H1 (cell line): ENCODE results near the gene CACNA2D3. TPM values are rescaled to one million over a fixed set of nuclear protein-coding genes. Genes with fewer than 3 reads are reported as not detected.

Source experiments
- CTCF ChIA-PET: fragments of 300-600 bp; sonication (Branson Sonifier 250); formaldehyde crosslinking; loops from one replicate; lab custom pipeline; 2021; ENCODE audit not compliant: partially characterized antibody; lab: Charles Lee
- POLR2A ChIA-PET: fragments of 300-600 bp; sonication (Branson Sonifier 250); formaldehyde crosslinking; loops from one replicate; lab custom pipeline; 2021; ENCODE audit warnings: inconsistent platforms; ENCODE audit not compliant: partially characterized antibody; lab: Charles Lee
- DNase-seq, 2 experiments: peaks; one replicate each; pipeline versions ENCODE4 v3.0.0 to v3.0.0-alpha.2; 2010 to 2022; ENCODE audit warnings: low spot score in 2 of 2, low read depth in 1 of 2, mixed read lengths in 1 of 2
- FAIRE-seq: peaks from 2 replicates; lab custom pipeline; 2011; peaks lifted over from hg19 to GRCh38; lab: Jason Lieb, UNC
- H2AFZ ChIP-seq: 2 replicates; pipeline ENCODE4 v1.8.1; 2012; ENCODE audit warnings: low read length, inconsistent platforms
- H2AK5ac ChIP-seq: 2 replicates; pipeline ENCODE4 v1.6.1; 2013; ENCODE audit warnings: low read depth, low read length
- H2BK120ac ChIP-seq: replicated peaks from 2 replicates; pipeline ENCODE3; 2013; ENCODE audit warnings: low read depth, low read length, inconsistent platforms
- H2BK12ac ChIP-seq: 2 replicates; pipeline ENCODE4 v1.6.1; 2013; ENCODE audit warnings: low read depth, low read length
- H2BK15ac ChIP-seq: 2 replicates; pipeline ENCODE4 v1.6.1; 2013; ENCODE audit warnings: low read length
- H2BK20ac ChIP-seq: 2 replicates; pipeline ENCODE4 v1.6.1; 2013; ENCODE audit warnings: low read length
- H2BK5ac ChIP-seq: 2 replicates; pipeline ENCODE4 v1.6.1; 2013; ENCODE audit warnings: low read depth, low read length
- H3K14ac ChIP-seq: 2 replicates; pipeline ENCODE4 v1.6.1; 2013; ENCODE audit warnings: inconsistent platforms; ENCODE audit not compliant: insufficient read length
- H3K18ac ChIP-seq: 2 replicates; pipeline ENCODE4 v1.6.1; 2013; ENCODE audit warnings: low read length; ENCODE audit errors: extremely low read depth
- H3K23ac ChIP-seq: 2 replicates; pipeline ENCODE4 v1.6.1; 2013; ENCODE audit warnings: inconsistent platforms; ENCODE audit not compliant: insufficient read length
- H3K23me2 ChIP-seq: 2 replicates; pipeline ENCODE4 v1.6.1; 2013; ENCODE audit warnings: low read depth, low read length
- H3K27ac ChIP-seq: 2 replicates; pipeline ENCODE4 v1.6.1; 2011; ENCODE audit warnings: low read depth, low read length, inconsistent platforms
- H3K27me3 ChIP-seq, 4 experiments: replicated peaks in 1 of 4; 1 replicate in 1 of 4; 2 replicates in 3 of 4; pipeline versions ENCODE4 v1.6.1 to v1.8.1; 2011 to 2013; ENCODE audit warnings: low read length in 3 of 4, mild to moderate bottlenecking in 3 of 4, inconsistent platforms in 2 of 4, mixed read lengths in 2 of 4, moderate library complexity in 1 of 4; ENCODE audit not compliant: control insufficient read depth in 3 of 4, insufficient read depth in 3 of 4; ENCODE audit errors: extremely low read depth in 1 of 4
- H3K36me3 ChIP-seq, 4 experiments: 2 replicates each; pipeline versions ENCODE4 v1.6.1 to v1.8.1; 2011 to 2013; ENCODE audit warnings: mild to moderate bottlenecking in 4 of 4, low read length in 3 of 4, moderate library complexity in 2 of 4, control low read depth in 1 of 4, inconsistent platforms in 1 of 4; ENCODE audit not compliant: insufficient read depth in 4 of 4, control insufficient read depth in 2 of 4
- H3K4ac ChIP-seq: replicated peaks from 2 replicates; pipeline ENCODE3; 2013; ENCODE audit warnings: low read length, low read depth, mixed read lengths, inconsistent platforms; ENCODE audit not compliant: insufficient read length
- H3K4me1 ChIP-seq, 4 experiments: replicated peaks in 1 of 4; 1 replicate in 1 of 4; 2 replicates in 3 of 4; pipeline versions ENCODE4 v1.6.1 to v1.8.1; 2011 to 2013; ENCODE audit warnings: low read length in 3 of 4, inconsistent platforms in 2 of 4, mixed read lengths in 1 of 4; ENCODE audit not compliant: insufficient read depth in 4 of 4, control insufficient read depth in 3 of 4
- H3K4me2 ChIP-seq, 2 experiments: 2 replicates each; pipeline versions ENCODE4 v1.6.1 to v1.8.1; 2011 to 2013; ENCODE audit warnings: low read depth in 2 of 2, low read length in 2 of 2, control low read depth in 1 of 2, inconsistent platforms in 1 of 2, mild to moderate bottlenecking in 1 of 2; ENCODE audit not compliant: insufficient read depth in 1 of 2
- H3K4me3 ChIP-seq, 4 experiments: fragments of 200-600, 300-600 bp in 1 of 4; sonication (generic), shearing (Covaris generic), sonication (Bioruptor Twin) in 1 of 4; 2 replicates each; pipeline versions ENCODE4 v1.5.1 to v1.8.1; 2011 to 2016; ENCODE audit warnings: low read length in 4 of 4, low read depth in 3 of 4, control low read depth in 2 of 4, inconsistent platforms in 2 of 4, mild to moderate bottlenecking in 2 of 4, mixed read lengths in 1 of 4, moderate library complexity in 1 of 4; ENCODE audit not compliant: insufficient read depth in 2 of 4; ENCODE audit errors: extremely low read depth in 1 of 4
- H3K56ac ChIP-seq: replicated peaks from 2 replicates; pipeline ENCODE3; 2013; ENCODE audit warnings: low read depth, mild to moderate bottlenecking, mixed read lengths, low read length, inconsistent platforms; ENCODE audit not compliant: insufficient read length
- H3K79me1 ChIP-seq: 2 replicates; pipeline ENCODE4 v1.6.1; 2013; ENCODE audit warnings: low read depth, low read length, control low read depth
- H3K79me2 ChIP-seq, 2 experiments: 2 replicates each; pipeline versions ENCODE4 v1.6.1 to v1.8.1; 2012 to 2013; ENCODE audit warnings: low read length in 2 of 2, mild to moderate bottlenecking in 2 of 2, inconsistent platforms in 1 of 2; ENCODE audit not compliant: insufficient read depth in 2 of 2, control insufficient read depth in 1 of 2
- H3K9ac ChIP-seq, 4 experiments: replicated peaks in 1 of 4; 1 replicate in 1 of 4; 2 replicates in 3 of 4; pipeline versions ENCODE4 v1.6.1 to v1.8.1; 2011 to 2013; ENCODE audit warnings: low read depth in 3 of 4, low read length in 3 of 4, control low read depth in 2 of 4, mild to moderate bottlenecking in 2 of 4, moderate library complexity in 2 of 4, inconsistent platforms in 1 of 4; ENCODE audit errors: extremely low read depth in 1 of 4
- H3K9me3 ChIP-seq, 2 experiments: 2 replicates each; pipeline versions ENCODE4 v1.6.1 to v1.8.1; 2012 to 2013; ENCODE audit warnings: mild to moderate bottlenecking in 2 of 2, moderate library complexity in 2 of 2, control low read depth in 1 of 2, inconsistent platforms in 1 of 2, low read depth in 1 of 2, low read length in 1 of 2, mixed read lengths in 1 of 2; ENCODE audit not compliant: insufficient read depth in 2 of 2
- H4K20me1 ChIP-seq, 2 experiments: replicated peaks in 1 of 2; 2 replicates each; pipeline versions ENCODE3 to v1.8.1; 2011 to 2013; ENCODE audit warnings: inconsistent platforms in 2 of 2, low read length in 2 of 2, mild to moderate bottlenecking in 1 of 2; ENCODE audit not compliant: insufficient read depth in 2 of 2, control insufficient read depth in 1 of 2
- H4K5ac ChIP-seq: 2 replicates; pipeline ENCODE4 v1.6.1; 2013; ENCODE audit warnings: low read length, low read depth, mixed read lengths, inconsistent platforms; ENCODE audit not compliant: insufficient read length
- H4K8ac ChIP-seq: 2 replicates; pipeline ENCODE4 v1.8.0; 2013; ENCODE audit warnings: mild to moderate bottlenecking, moderate library complexity, low read length, inconsistent platforms; ENCODE audit not compliant: insufficient read depth; ENCODE audit errors: extremely low read depth
- H4K91ac ChIP-seq: replicated peaks from 2 replicates; pipeline ENCODE3; 2013; ENCODE audit warnings: low read length, mixed read lengths, inconsistent platforms; ENCODE audit not compliant: insufficient read length
- CREB1 ChIP-seq: IDR thresholded peaks from 2 replicates; pipeline ENCODE4 v1.6.1; 2012; ENCODE audit warnings: inconsistent platforms
- NRF1 ChIP-seq: IDR thresholded peaks from 2 replicates; pipeline ENCODE4 v1.6.1; 2011; ENCODE audit warnings: mild to moderate bottlenecking, low read depth, low read length, improper control_type of control experiment
- POU5F1 ChIP-seq: IDR thresholded peaks from 2 replicates; pipeline ENCODE4 v1.6.1; 2011; ENCODE audit warnings: low read depth, mild to moderate bottlenecking, low read length, moderate library complexity
- TBP ChIP-seq: IDR thresholded peaks from 2 replicates; pipeline ENCODE4 v1.6.1; 2011; ENCODE audit warnings: low read depth, low read length, improper control_type of control experiment
- YY1 ChIP-seq: IDR thresholded peaks from 2 replicates; pipeline ENCODE4 v1.6.1; 2011; ENCODE audit warnings: low read depth, mild to moderate bottlenecking, low read length
- WGBS, 2 experiments: shearing (Covaris generic) in 1 of 2; methylation state at CpG; one replicate each; pipeline versions ENCODE4 v1.1.6 to v1.1.7; 2013 to 2015; ENCODE audit warnings: low lambda C conversion rate in 2 of 2, mixed read lengths in 2 of 2, inconsistent platforms in 1 of 2, low coverage in 1 of 2, missing lambda C conversion rate in 1 of 2; ENCODE audit not compliant: insufficient replicate concordance in 2 of 2, insufficient coverage in 1 of 2, insufficient read length in 1 of 2; ENCODE audit errors: extremely low coverage in 1 of 2, missing lambda C conversion rate in 1 of 2; 5-methylcytosine and 5-hydroxymethylcytosine counted together
- polyA plus RNA-seq, 7 experiments: library from polyadenylated mRNA; depleted of rRNA in 3 of 7; stranded (reverse) in 5 of 7; unstranded in 2 of 7; fragments of >200 nt in 5 of 7; fragments of 200-250 nt in 2 of 7; gene quantifications; 1 replicate in 5 of 7; 2 replicates in 1 of 7; 4 replicates in 1 of 7; pipeline versions ENCODE4 v1.2.1 to v1.2.3, GENCODE V29; 2011 to 2013; ENCODE audit warnings: missing spikeins in 2 of 7, mixed read lengths in 2 of 7
- total RNA-seq: library from RNA; stranded (reverse); fragmentation: NEBNext Ultra II Directional; extraction: Animal tissue kit (Norgen Biotek cat#: 25700); gene quantifications from 2 replicates; pipeline ENCODE4 v1.2.1, GENCODE V29; 2021
- TF ChIP-seq, protein P1 (sequence below): IDR thresholded peaks from 2 replicates; pipeline ENCODE4 v1.6.1; 2012; ENCODE audit warnings: inconsistent platforms
- TF ChIP-seq, protein P2 (sequence below): IDR thresholded peaks from 2 replicates; pipeline ENCODE4 v1.6.1; 2012; ENCODE audit warnings: low read length, inconsistent platforms

CACNA2D3 gene
- total and polyA plus RNA-seq, 2 of the 8 experiments (the other 6 are each of a cell fraction or from before 2014, with no cell fraction given), result 1.5 to 1.8 TPM

DNA sequence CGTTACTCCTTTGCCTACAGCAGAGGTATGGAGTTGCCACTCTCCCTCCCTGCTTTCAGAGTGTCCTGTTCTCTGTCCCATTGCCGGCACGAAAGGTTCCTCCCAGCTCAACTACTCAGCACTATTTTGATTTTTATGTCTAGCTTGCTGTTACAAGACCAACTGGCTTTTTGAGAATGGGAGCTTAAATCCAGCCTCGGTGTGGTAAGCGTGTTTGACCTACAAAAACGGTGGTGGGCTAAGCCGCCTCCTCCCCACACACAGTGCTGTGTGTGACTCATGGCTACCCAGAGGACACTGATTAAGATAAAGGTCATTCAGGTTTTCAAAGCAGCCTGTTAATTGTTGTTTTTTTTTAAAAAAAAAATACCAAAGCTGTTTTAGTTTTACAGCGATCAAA, 741.0 kb downstream of the CACNA2D3 start:
- no peak overlapping the region for H2BK5ac ChIP-seq
- no peak overlapping the region for H3K4ac ChIP-seq
- H3K9me3 ChIP-seq, result no peaks in the 10 kb centered on the region
- H4K91ac ChIP-seq, result no peak overlapping the region
- no peak overlapping the region for H3K27ac ChIP-seq
- no peak overlapping the region for H3K14ac ChIP-seq
- no peak overlapping the region for H3K9ac ChIP-seq
- no peak overlapping the region for H4K5ac ChIP-seq
- H3K23ac ChIP-seq, result no peak overlapping the region
- peaks cover 0 to 2% (median 0%) of the 10 kb centered on the region in 4 experiments; a peak in 1 of 7 replicates for H3K27me3 ChIP-seq
- ChIA-PET CTCF (interaction anchor here (1.0 to 1.2 kb wide), 3 partner anchors 9 to 32 kb away, joined by 3 read pairs; no protein-coding TSS in a partner anchor), POLR2A (no interaction called here)
- no peak overlapping the region for H2BK120ac ChIP-seq
- WGBS, 2 experiments, result 84% methylated on average over 8 of the region's 8 CpGs; no CpG with 5 or more reads in 1 of the 2 experiments
- H3K79me1 ChIP-seq, result no peaks in the 10 kb centered on the region; the same call in 1 of the 2 replicates
- no peak overlapping the region for H2AFZ ChIP-seq
- no peak overlapping the region for H3K56ac ChIP-seq
- H2BK15ac ChIP-seq, result no peak overlapping the region
- H3K36me3 ChIP-seq, result no peaks in the 10 kb centered on the region
- no peak overlapping the region for H2AK5ac ChIP-seq
- H3K23me2 ChIP-seq, result no peaks in the 10 kb centered on the region
- H3K18ac ChIP-seq, result no peak overlapping the region
- TF ChIP-seq, protein P1, sequence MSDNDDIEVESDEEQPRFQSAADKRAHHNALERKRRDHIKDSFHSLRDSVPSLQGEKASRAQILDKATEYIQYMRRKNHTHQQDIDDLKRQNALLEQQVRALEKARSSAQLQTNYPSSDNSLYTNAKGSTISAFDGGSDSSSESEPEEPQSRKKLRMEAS, result no peak
- TF ChIP-seq CREB1, result no peak
- no peak for TF ChIP-seq POU5F1
- TF ChIP-seq TBP, result no peak
- TF ChIP-seq, protein P2, sequence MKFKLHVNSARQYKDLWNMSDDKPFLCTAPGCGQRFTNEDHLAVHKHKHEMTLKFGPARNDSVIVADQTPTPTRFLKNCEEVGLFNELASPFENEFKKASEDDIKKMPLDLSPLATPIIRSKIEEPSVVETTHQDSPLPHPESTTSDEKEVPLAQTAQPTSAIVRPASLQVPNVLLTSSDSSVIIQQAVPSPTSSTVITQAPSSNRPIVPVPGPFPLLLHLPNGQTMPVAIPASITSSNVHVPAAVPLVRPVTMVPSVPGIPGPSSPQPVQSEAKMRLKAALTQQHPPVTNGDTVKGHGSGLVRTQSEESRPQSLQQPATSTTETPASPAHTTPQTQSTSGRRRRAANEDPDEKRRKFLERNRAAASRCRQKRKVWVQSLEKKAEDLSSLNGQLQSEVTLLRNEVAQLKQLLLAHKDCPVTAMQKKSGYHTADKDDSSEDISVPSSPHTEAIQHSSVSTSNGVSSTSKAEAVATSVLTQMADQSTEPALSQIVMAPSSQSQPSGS, result no peak
- TF ChIP-seq YY1, result no peak
- TF ChIP-seq NRF1, result no peak
- H2BK12ac ChIP-seq, result no peak overlapping the region
- FAIRE-seq (no peak), DNase-seq (no peak)
- H4K8ac ChIP-seq, result no peak overlapping the region
- H4K20me1 ChIP-seq, result no peaks in the 10 kb centered on the region
- peaks cover 0 to 3% (median 2%) of the 10 kb centered on the region in 4 experiments; a peak in 6 of 7 replicates for H3K4me1 ChIP-seq
- no peaks in the 10 kb centered on the region for H3K79me2 ChIP-seq
- H3K4me3 ChIP-seq, result no peak overlapping the region
- H2BK20ac ChIP-seq, result no peak overlapping the region
- H3K4me2 ChIP-seq, result no peak overlapping the region
